ENCODE measurements around the gene EXOC3L4. TPM values are rescaled to one million over a fixed set of nuclear protein-coding genes. Genes with fewer than 3 reads are reported as not detected.
A peak's percentile ranks its signal among the peaks of the same experiment; 100 is the strongest.

EXOC3L4 gene
- total and polyA plus RNA-seq, 5 donors, result 0.63 to 2.5 (median 1.2) TPM

GRCh38 chr14:103084021-103084919 is 10.3 kb upstream of the EXOC3L4 start, which contains the start of gene LBHD2:
Gene LBHD2, plus strand, starts transcription at chr14:103084210. Its CDS starts 1,803 bp downstream, at chr14:103086013.
- Histone ChIP-seq H3K9me3 (ENCODE audit: control insufficient read depth, low read length) (no peaks in the 10 kb centered on the region), H3K27ac (ENCODE audit: low read length) (no peak within 1 kb of the TSS), H3K4me1 (ENCODE audit: control insufficient read depth, insufficient read depth, low read length) (no peaks in the 10 kb centered on the region), H3K4me3 (ENCODE audit: low read length) (no peak within 1 kb of the TSS), H3K27me3 (ENCODE audit: control insufficient read depth, insufficient read depth) (no peaks in the 10 kb centered on the region)
- intact Hi-C loops (cut with DNase I), result no loop called here
- ATAC-seq (peak; percentile 36 to 46), DNase-seq (peak; percentile 18 to 59 (median 51))
- WGBS, result 16% methylated on average over 61 of the region's 61 CpGs

- WGBS, result 77% methylated on average over 24 of the region's 24 CpGs
- Histone ChIP-seq H3K9me3 (ENCODE audit: control insufficient read depth, low read length) (no peaks in the 10 kb centered on the region), H3K27ac (ENCODE audit: low read length) (no peak overlapping the region), H3K27me3 (ENCODE audit: control insufficient read depth, insufficient read depth) (no peaks in the 10 kb centered on the region), H3K4me3 (ENCODE audit: low read length) (no peak overlapping the region), H3K4me1 (ENCODE audit: control insufficient read depth, insufficient read depth, low read length) (no peaks in the 10 kb centered on the region)
- ATAC-seq (peak in 1 of 2 donors; percentile 24), DNase-seq (peak; percentile 16 to 53 (median 29))
- intact Hi-C loops (cut with DNase I), result no loop called here
Observed at GRCh38 chr14:103085106-103086091, 9.1 kb upstream of the EXOC3L4 start.

GRCh38 chr14:103086771-103087342 is 7.7 kb upstream of the EXOC3L4 start:
- WGBS, result 79% methylated on average over 8 of the region's 8 CpGs
- Histone ChIP-seq H3K4me3 (ENCODE audit: low read length) (no peak overlapping the region), H3K27ac (ENCODE audit: low read length) (no peak overlapping the region), H3K9me3 (ENCODE audit: control insufficient read depth, low read length) (no peaks in the 10 kb centered on the region), H3K4me1 (ENCODE audit: control insufficient read depth, insufficient read depth, low read length) (no peaks in the 10 kb centered on the region), H3K27me3 (ENCODE audit: control insufficient read depth, insufficient read depth) (no peaks in the 10 kb centered on the region)
- peak in 2 of 3 donors; percentile 13 to 35 for DNase-seq
- ATAC-seq, result no peak
- intact Hi-C loops (cut with DNase I), result no loop called here

- no peaks in the 10 kb centered on the region for H3K9me3 ChIP-seq (ENCODE audit: control insufficient read depth, low read length)
- H3K27me3 ChIP-seq (ENCODE audit: control insufficient read depth, insufficient read depth), result no peaks in the 10 kb centered on the region
- no peak overlapping the region for H3K4me3 ChIP-seq (ENCODE audit: low read length)
- no peaks in the 10 kb centered on the region for H3K4me1 ChIP-seq (ENCODE audit: control insufficient read depth, insufficient read depth, low read length)
- intact Hi-C loops (cut with DNase I), result no loop called here
- H3K27ac ChIP-seq (ENCODE audit: low read length), result no peak overlapping the region
- 70% methylated on average over 13 of the region's 13 CpGs for WGBS
- ATAC-seq (no peak), DNase-seq (peak; percentile 12 to 36 (median 34))
Observed at GRCh38 chr14:103087343-103087835, 7.1 kb upstream of the EXOC3L4 start.

GRCh38 chr14:103088921-103089320 is 5.6 kb upstream of the EXOC3L4 start:
- no peak for ATAC-seq
- DNase-seq, result peak in 2 of 3 donors; percentile 25 to 38
- Histone ChIP-seq H3K4me1 (ENCODE audit: control insufficient read depth, insufficient read depth, low read length) (no peaks in the 10 kb centered on the region), H3K4me3 (ENCODE audit: low read length) (no peak overlapping the region), H3K27me3 (ENCODE audit: control insufficient read depth, insufficient read depth) (no peaks in the 10 kb centered on the region), H3K27ac (ENCODE audit: low read length) (no peak overlapping the region), H3K9me3 (ENCODE audit: control insufficient read depth, low read length) (no peaks in the 10 kb centered on the region)
- WGBS, result 90% methylated on average over 6 of the region's 6 CpGs
- intact Hi-C loops (cut with DNase I), result no loop called here

- Histone ChIP-seq H3K9me3 (ENCODE audit: control insufficient read depth, low read length) (no peaks in the 10 kb centered on the region), H3K27ac (ENCODE audit: low read length) (no peak overlapping the region), H3K27me3 (ENCODE audit: control insufficient read depth, insufficient read depth) (no peaks in the 10 kb centered on the region), H3K4me1 (ENCODE audit: control insufficient read depth, insufficient read depth, low read length) (no peaks in the 10 kb centered on the region), H3K4me3 (ENCODE audit: low read length) (no peak overlapping the region)
- intact Hi-C loops (cut with DNase I), result no loop called here
- ATAC-seq (no peak), DNase-seq (peak; percentile 23 to 67 (median 56))
- WGBS, result 68% methylated on average over 28 of the region's 28 CpGs
Observed at GRCh38 chr14:103089386-103090335, 4.9 kb upstream of the EXOC3L4 start.

- DNase-seq, result peak in 1 of 3 donors; percentile 49
- 81% methylated on average over 12 of the region's 12 CpGs for WGBS
Observed at GRCh38 chr14:103090481-103091020, 4.0 kb upstream of the EXOC3L4 start.

GRCh38 chr14:103091041-103091882 is 3.3 kb upstream of the EXOC3L4 start:
- Histone ChIP-seq H3K27me3 (ENCODE audit: control insufficient read depth, insufficient read depth) (no peaks in the 10 kb centered on the region), H3K9me3 (ENCODE audit: control insufficient read depth, low read length) (no peaks in the 10 kb centered on the region), H3K4me1 (ENCODE audit: control insufficient read depth, insufficient read depth, low read length) (no peaks in the 10 kb centered on the region), H3K27ac (ENCODE audit: low read length) (no peak overlapping the region), H3K4me3 (ENCODE audit: low read length) (peak overlapping the region; percentile 55)
- peak; percentile 67 to 69 for ATAC-seq
- intact Hi-C loops (cut with DNase I), result no loop called here
- peak; percentile 67 to 88 (median 88) for DNase-seq
- WGBS, result 7% methylated on average over 69 of the region's 69 CpGs

More at GRCh38 chr14:103090481-103091020, 4.0 kb upstream of the EXOC3L4 start:
- ATAC-seq, result no peak
- Histone ChIP-seq H3K27ac (ENCODE audit: low read length) (no peak overlapping the region), H3K4me3 (ENCODE audit: low read length) (no peak overlapping the region), H3K9me3 (ENCODE audit: control insufficient read depth, low read length) (no peaks in the 10 kb centered on the region), H3K4me1 (ENCODE audit: control insufficient read depth, insufficient read depth, low read length) (no peaks in the 10 kb centered on the region), H3K27me3 (ENCODE audit: control insufficient read depth, insufficient read depth) (no peaks in the 10 kb centered on the region)
- intact Hi-C loops (cut with DNase I), result no loop called here

GRCh38 chr14:103091883-103092222 is 2.7 kb upstream of the EXOC3L4 start:
- no peak for ATAC-seq
- no peak for DNase-seq
- no peaks in the 10 kb centered on the region for H3K27me3 ChIP-seq (ENCODE audit: control insufficient read depth, insufficient read depth)
- H3K4me3 ChIP-seq (ENCODE audit: low read length), result peak overlapping the region; percentile 55
- no peaks in the 10 kb centered on the region for H3K9me3 ChIP-seq (ENCODE audit: control insufficient read depth, low read length)
- intact Hi-C loops (cut with DNase I), result no loop called here
- no peak overlapping the region for H3K27ac ChIP-seq (ENCODE audit: low read length)
- WGBS, result 58% methylated on average over 9 of the region's 9 CpGs
- H3K4me1 ChIP-seq (ENCODE audit: control insufficient read depth, insufficient read depth, low read length), result no peaks in the 10 kb centered on the region
